Measurements from ENCODE around the gene SLC51B. TPM values are rescaled to one million over a fixed set of nuclear protein-coding genes. Genes with fewer than 3 reads are reported as not detected.
"Not testable (repeated sequence)": the region's sequence is repeated elsewhere in the genome, so short reads cannot be mapped to it uniquely, and the experiment has no call there.

SLC51B gene
- total RNA-seq, 2 donors from 2014 or later = not detected

GRCh38 chr15:65095011-65095746, 50.0 kb downstream of the SLC51B start:
- H3K4me3 Mint-ChIP-seq = no peak overlapping the region
- H3K4me1 Mint-ChIP-seq = peaks cover 8% of the 10 kb centered on the region
- H3K36me3 Mint-ChIP-seq (ENCODE audit: low read depth) = peaks cover 8% of the 10 kb centered on the region
- no peak overlapping the region for H3K27ac Mint-ChIP-seq
- ATAC-seq (no peak), DNase-seq (no peak)
- no peaks in the 10 kb centered on the region for H3K9me3 ChIP-seq (ENCODE audit: control insufficient read depth, low read length, poor library complexity, severe bottlenecking)
- H3K27me3 Mint-ChIP-seq = no peaks in the 10 kb centered on the region

- DNase-seq = no peak
- H3K27ac Mint-ChIP-seq = no peak overlapping the region
- H3K4me1 Mint-ChIP-seq = peaks cover 8% of the 10 kb centered on the region
- no peaks in the 10 kb centered on the region for H3K27me3 Mint-ChIP-seq
- no peak for ATAC-seq
- peaks cover 8% of the 10 kb centered on the region for H3K36me3 Mint-ChIP-seq (ENCODE audit: low read depth)
- H3K4me3 Mint-ChIP-seq = no peak overlapping the region
- no peaks in the 10 kb centered on the region for H3K9me3 ChIP-seq (ENCODE audit: control insufficient read depth, low read length, poor library complexity, severe bottlenecking)
Measured at GRCh38 chr15:65095747-65096104, 50.5 kb downstream of the SLC51B start.

DNA sequence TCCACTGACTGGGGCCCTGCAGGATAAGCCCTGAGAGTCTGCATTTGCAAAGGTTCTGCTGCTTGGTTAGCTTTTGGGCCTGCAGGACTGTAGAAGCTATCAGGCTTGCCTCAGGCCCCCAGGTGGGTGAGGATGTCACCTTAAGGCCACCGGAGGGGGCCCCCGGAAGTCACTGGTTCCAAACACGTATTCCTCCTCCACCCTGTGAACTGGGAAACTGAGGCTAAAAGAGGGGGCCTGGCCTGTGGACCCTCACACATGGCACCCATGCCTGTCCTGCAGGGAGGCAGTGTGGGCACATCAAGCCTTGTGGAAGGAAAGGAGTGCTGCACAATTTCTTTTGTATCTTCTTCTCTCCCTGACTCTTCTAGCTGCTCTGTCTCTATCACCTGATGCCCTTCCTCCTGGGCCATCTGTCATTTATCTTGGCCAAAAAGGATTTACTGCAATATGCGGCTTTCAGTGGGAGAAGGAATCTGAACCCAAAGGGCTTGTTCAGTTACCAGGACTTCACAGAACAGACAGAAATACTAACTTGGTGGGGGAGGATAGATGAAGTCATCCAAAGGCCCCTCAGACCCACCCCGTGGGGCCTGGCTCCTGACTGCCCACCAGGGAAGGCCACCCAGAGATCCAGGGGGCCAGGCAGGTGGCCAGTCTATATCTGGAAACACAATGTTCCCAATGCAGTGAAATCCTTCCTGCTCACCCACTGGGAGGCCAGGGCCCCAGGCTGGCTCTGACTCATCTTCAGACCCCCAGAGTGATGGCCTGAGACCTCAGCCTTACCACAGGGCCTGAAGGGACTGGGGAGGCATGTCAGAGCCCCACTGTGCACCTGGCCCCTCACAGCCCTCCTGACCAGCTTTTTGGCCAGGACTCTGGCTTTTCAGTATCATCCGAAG, 51.5 kb downstream of the SLC51B start:
- ATAC-seq (no peak), DNase-seq (no peak)
- Mint-ChIP-seq H3K27ac (no peak overlapping the region), H3K36me3 (ENCODE audit: low read depth) (peaks cover 8% of the 10 kb centered on the region), H3K4me3 (no peak overlapping the region), H3K27me3 (no peaks in the 10 kb centered on the region), H3K4me1 (peaks cover 11% of the 10 kb centered on the region)
- no peaks in the 10 kb centered on the region for H3K9me3 ChIP-seq (ENCODE audit: control insufficient read depth, low read length, poor library complexity, severe bottlenecking)

GRCh38 chr15:65097651-65098263, 52.6 kb downstream of the SLC51B start:
- no peak for DNase-seq
- peaks cover 8% of the 10 kb centered on the region for H3K36me3 Mint-ChIP-seq (ENCODE audit: low read depth)
- H3K27me3 Mint-ChIP-seq = no peaks in the 10 kb centered on the region
- peak overlapping the region; percentile 81 for H3K27ac Mint-ChIP-seq
- H3K4me3 Mint-ChIP-seq = no peak overlapping the region
- H3K9me3 ChIP-seq (ENCODE audit: control insufficient read depth, low read length, poor library complexity, severe bottlenecking) = no peaks in the 10 kb centered on the region
- peaks cover 12% of the 10 kb centered on the region for H3K4me1 Mint-ChIP-seq
- no peak for ATAC-seq

DNA sequence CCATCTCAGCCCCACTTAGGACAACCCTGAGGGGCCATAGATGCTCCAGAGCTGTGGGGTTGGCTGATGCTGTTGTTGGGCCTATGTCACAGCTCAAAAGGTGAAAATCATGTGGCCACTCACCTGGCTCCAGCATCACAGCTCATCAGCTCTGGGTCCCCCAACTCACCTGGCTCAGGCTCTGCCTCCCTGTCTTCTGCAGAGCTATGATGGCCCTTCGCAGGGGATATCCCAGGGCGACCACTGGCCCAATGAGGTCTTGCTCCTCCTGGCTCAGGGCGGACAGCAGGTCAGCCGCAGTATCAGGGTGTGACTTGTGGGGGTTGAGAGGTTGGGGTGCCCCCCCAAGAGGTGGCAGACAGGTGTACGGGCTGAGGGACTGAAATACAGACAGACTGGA, 54.1 kb downstream of the SLC51B start:
- DNase-seq (no peak), ATAC-seq (no peak)
- Mint-ChIP-seq H3K36me3 (ENCODE audit: low read depth) (peaks cover 8% of the 10 kb centered on the region), H3K27ac (no peak overlapping the region), H3K4me1 (peaks cover 12% of the 10 kb centered on the region), H3K27me3 (no peaks in the 10 kb centered on the region), H3K4me3 (no peak overlapping the region)
- no peaks in the 10 kb centered on the region for H3K9me3 ChIP-seq (ENCODE audit: control insufficient read depth, low read length, poor library complexity, severe bottlenecking)

GRCh38 chr15:65099801-65100200, 54.6 kb downstream of the SLC51B start:
- H3K27me3 Mint-ChIP-seq; DNase-seq; H3K27ac Mint-ChIP-seq; ATAC-seq; H3K4me3 Mint-ChIP-seq; H3K36me3 Mint-ChIP-seq (ENCODE audit: low read depth); H3K9me3 ChIP-seq (ENCODE audit: control insufficient read depth, low read length, poor library complexity, severe bottlenecking): not testable (repeated sequence)
- H3K4me1 Mint-ChIP-seq = peaks cover 12% of the 10 kb centered on the region

DNA sequence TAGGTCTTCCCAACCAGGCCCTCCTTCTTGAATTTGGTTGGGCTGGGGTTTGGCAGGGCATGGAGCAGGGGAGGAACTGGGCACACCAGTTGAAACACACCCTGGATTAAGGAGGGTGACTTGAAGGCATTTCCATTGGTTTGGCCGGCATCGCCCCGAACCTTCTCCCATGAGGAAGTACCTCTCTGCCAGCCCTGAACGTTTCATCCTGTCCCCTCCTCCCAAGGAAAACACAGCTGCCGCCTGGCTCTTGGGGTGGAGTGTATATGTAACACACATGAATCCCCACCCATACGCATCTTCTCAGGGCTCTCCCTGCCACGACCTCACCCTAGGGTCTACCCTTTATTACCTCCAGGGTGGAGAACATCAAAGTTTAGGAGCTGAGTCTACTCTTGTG, 55.3 kb downstream of the SLC51B start:
- Mint-ChIP-seq H3K27me3 (no peaks in the 10 kb centered on the region), H3K4me3 (no peak overlapping the region), H3K27ac (no peak overlapping the region), H3K4me1 (peaks cover 10% of the 10 kb centered on the region), H3K36me3 (ENCODE audit: low read depth) (peaks cover 8% of the 10 kb centered on the region)
- no peaks in the 10 kb centered on the region for H3K9me3 ChIP-seq (ENCODE audit: control insufficient read depth, low read length, poor library complexity, severe bottlenecking)
- no peak for ATAC-seq
- DNase-seq = no peak

DNA sequence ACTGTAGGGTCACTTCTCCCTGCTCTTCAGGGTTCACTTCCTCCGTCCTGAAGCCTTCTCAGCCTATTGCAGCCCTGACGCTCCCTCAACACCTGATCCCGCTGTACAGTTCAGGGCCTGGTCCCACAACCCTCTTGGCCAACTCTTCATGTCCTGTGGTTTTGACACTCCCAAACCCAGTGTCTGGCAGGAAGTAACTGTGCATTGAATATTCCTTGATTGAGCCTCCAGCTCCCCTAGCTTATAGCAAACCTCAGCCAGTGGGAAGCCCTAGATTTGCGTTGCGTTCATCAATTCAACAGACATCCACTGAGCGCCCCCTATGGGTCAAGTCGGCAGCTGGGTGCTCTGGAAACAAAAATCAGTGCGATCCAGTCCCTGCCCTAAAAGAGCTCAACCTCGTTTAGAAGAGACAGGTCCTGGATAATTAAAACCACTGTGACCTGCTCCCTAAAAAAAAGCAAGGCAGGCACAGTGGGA, 56.3 kb downstream of the SLC51B start:
- no peaks in the 10 kb centered on the region for H3K9me3 ChIP-seq (ENCODE audit: control insufficient read depth, low read length, poor library complexity, severe bottlenecking)
- no peaks in the 10 kb centered on the region for H3K27me3 Mint-ChIP-seq
- H3K4me1 Mint-ChIP-seq = peaks cover 10% of the 10 kb centered on the region
- no peak overlapping the region for H3K4me3 Mint-ChIP-seq
- H3K27ac Mint-ChIP-seq = no peak overlapping the region
- DNase-seq = peak in 1 of 3 donors; percentile 43
- H3K36me3 Mint-ChIP-seq (ENCODE audit: low read depth) = peaks cover 8% of the 10 kb centered on the region
- ATAC-seq = no peak

GRCh38 chr15:65101891-65102708, 56.9 kb downstream of the SLC51B start:
- H3K4me3 Mint-ChIP-seq = no peak overlapping the region
- no peaks in the 10 kb centered on the region for H3K27me3 Mint-ChIP-seq
- ATAC-seq (no peak), DNase-seq (no peak)
- peaks cover 9% of the 10 kb centered on the region for H3K36me3 Mint-ChIP-seq (ENCODE audit: low read depth)
- H3K4me1 Mint-ChIP-seq = peaks cover 10% of the 10 kb centered on the region
- no peak overlapping the region for H3K27ac Mint-ChIP-seq
- H3K9me3 ChIP-seq (ENCODE audit: control insufficient read depth, low read length, poor library complexity, severe bottlenecking) = no peaks in the 10 kb centered on the region

- H3K9me3 ChIP-seq (ENCODE audit: control insufficient read depth, low read length, poor library complexity, severe bottlenecking) = no peaks in the 10 kb centered on the region
- ATAC-seq (no peak), DNase-seq (no peak)
- H3K36me3 Mint-ChIP-seq (ENCODE audit: low read depth) = peaks cover 10% of the 10 kb centered on the region
- no peaks in the 10 kb centered on the region for H3K27me3 Mint-ChIP-seq
- no peak overlapping the region for H3K27ac Mint-ChIP-seq
- H3K4me3 Mint-ChIP-seq = no peak overlapping the region
- H3K4me1 Mint-ChIP-seq = peaks cover 10% of the 10 kb centered on the region
Measured at GRCh38 chr15:65102912-65103311, 57.7 kb downstream of the SLC51B start.

Measured in T-helper 17 cell (primary cell).